Esophagus muscularis mucosa (tissue), 4 donors: ENCODE results near the gene BSPH1. TPM values are rescaled to one million over a fixed set of nuclear protein-coding genes. Genes with fewer than 3 reads are reported as not detected.

Experiments
- DNase-seq: peaks from one replicate; pipeline ENCODE4 v3.0.0-alpha.2; 2017; ENCODE audit errors: extremely low spot score
- H3K27ac ChIP-seq, 4 donors: fragments of 200-600 bp; sonication (generic); replicated peaks in 1 of 4; 1 replicate in 3 of 4; 2 replicates in 1 of 4; pipeline ENCODE4 v1.5.1; 2016 to 2019; ENCODE audit warnings: mild to moderate bottlenecking in 1 of 4
- H3K27me3 ChIP-seq, 4 donors: fragments of 200-600 bp; sonication (generic); one replicate each; pipeline versions ENCODE4 v1.5.1 to v1.6.0; 2016 to 2019
- H3K36me3 ChIP-seq, 4 donors: fragments of 200-600 bp; sonication (generic); one replicate each; pipeline ENCODE4 v1.5.1; 2016 to 2019
- H3K4me1 ChIP-seq, 4 donors: fragments of 200-600 bp; sonication (generic); one replicate each; pipeline ENCODE4 v1.5.1; 2016 to 2019
- H3K4me3 ChIP-seq, 4 donors: fragments of 200-600 bp; sonication (generic); 1 replicate in 2 of 4; 2 replicates in 2 of 4; pipeline ENCODE4 v1.5.1; 2016 to 2019; ENCODE audit warnings: mild to moderate bottlenecking in 4 of 4, moderate library complexity in 1 of 4
- H3K9me3 ChIP-seq, 4 donors: fragments of 200-600 bp; sonication (generic); 1 replicate in 3 of 4; 2 replicates in 1 of 4; pipeline ENCODE4 v1.5.1; 2016 to 2019
- CTCF ChIP-seq, 3 experiments: fragments of 200-600 bp in 2 of 3; fragments of 450-650 bp in 1 of 3; sonication (generic) in 2 of 3; IDR thresholded peaks; one replicate each; pipeline ENCODE4 v1.5.1; 2017 to 2019; ENCODE audit warnings: antibody characterized with exemption in 3 of 3, mild to moderate bottlenecking in 2 of 3, moderate library complexity in 1 of 3
- EP300 ChIP-seq: sonication (generic); formaldehyde crosslinking; IDR thresholded peaks from one replicate; pipeline ENCODE4 v1.6.1; 2017; ENCODE audit warnings: antibody characterized with exemption
- POLR2A ChIP-seq: fragments of 450-650 bp; IDR thresholded peaks from one replicate; pipeline ENCODE4 v1.6.1; 2017; ENCODE audit warnings: antibody characterized with exemption, moderate library complexity, mild to moderate bottlenecking, low read depth
- POLR2AphosphoS5 ChIP-seq, 2 donors: sonication (generic); formaldehyde crosslinking; IDR thresholded peaks; one replicate each; pipeline ENCODE4 v1.6.1; 2017; ENCODE audit warnings: antibody characterized with exemption in 2 of 2
- WGBS: methylation state at CpG from one replicate; pipeline ENCODE4 v1.1.5; 2018; 5-methylcytosine and 5-hydroxymethylcytosine counted together
- intact Hi-C: fragments of 100-400 bp; cut with DNase I; formaldehyde crosslinking; loops from one replicate; pipeline ENCODE4 v1.15.1; 2023
- total RNA-seq, 4 donors: library from RNA; depleted of rRNA; stranded (reverse); fragments of >200 nt; gene quantifications; one replicate each; pipeline versions ENCODE4 v1.1.0 to v1.2.1, GENCODE V29; 2016

The BSPH1 gene
- total RNA-seq, 4 donors from 2014 or later, result not detected

- intact Hi-C loops, result no loop called here
- TF ChIP-seq POLR2A (no peak), CTCF (IDR thresholded peaks at IDR 0.05) (no peak), POLR2AphosphoS5 (IDR thresholded peaks at IDR 0.05) (no peak), EP300 (no peak)
- peaks cover 0 to 8% (median 5%) of the 10 kb centered on the region in 4 donors for H3K9me3 ChIP-seq
- no peak overlapping the region for H3K4me3 ChIP-seq
- H3K27ac ChIP-seq, result no peak overlapping the region
- DNase-seq, result no peak
- no peaks in the 10 kb centered on the region for H3K36me3 ChIP-seq
- peaks cover 0 to 15% (median 0%) of the 10 kb centered on the region in 4 donors for H3K27me3 ChIP-seq
- WGBS, result 90% methylated on average over 11 of the region's 11 CpGs
- no peaks in the 10 kb centered on the region for H3K4me1 ChIP-seq
Observed at GRCh38 chr19:48010932-48011758, 19.2 kb upstream of the BSPH1 start.

GRCh38 chr19:48006762-48007161 lies 14.8 kb upstream of the BSPH1 start:
- no peaks in the 10 kb centered on the region for H3K4me1 ChIP-seq
- WGBS, result 82% methylated on average over 6 of the region's 6 CpGs
- H3K4me3 ChIP-seq, result no peak overlapping the region
- DNase-seq, result no peak
- intact Hi-C loops, result no loop called here
- peaks cover 0 to 8% (median 2%) of the 10 kb centered on the region in 4 donors for H3K9me3 ChIP-seq
- no peaks in the 10 kb centered on the region for H3K36me3 ChIP-seq
- no peak overlapping the region for H3K27ac ChIP-seq
- TF ChIP-seq EP300 (no peak), POLR2A (no peak), POLR2AphosphoS5 (IDR thresholded peaks at IDR 0.05) (no peak), CTCF (IDR thresholded peaks at IDR 0.05) (no peak)
- peaks cover 0 to 15% (median 0%) of the 10 kb centered on the region in 4 donors for H3K27me3 ChIP-seq

- H3K27me3 ChIP-seq, result peaks cover 0 to 15% (median 0%) of the 10 kb centered on the region in 4 donors
- intact Hi-C loops, result no loop called here
- H3K4me1 ChIP-seq, result no peaks in the 10 kb centered on the region
- no peaks in the 10 kb centered on the region for H3K36me3 ChIP-seq
- no peak overlapping the region for H3K27ac ChIP-seq
- H3K4me3 ChIP-seq, result no peak overlapping the region
- DNase-seq, result no peak
- TF ChIP-seq EP300 (no peak), POLR2AphosphoS5 (IDR thresholded peaks at IDR 0.05) (no peak), CTCF (IDR thresholded peaks at IDR 0.05) (no peak), POLR2A (no peak)
- peaks cover 0 to 10% (median 0%) of the 10 kb centered on the region in 4 donors for H3K9me3 ChIP-seq
- 65% methylated on average over 6 of the region's 6 CpGs for WGBS
Observed at GRCh38 chr19:48004236-48004635, 12.3 kb upstream of the BSPH1 start.

- no peak overlapping the region for H3K27ac ChIP-seq
- intact Hi-C loops, result no loop called here
- H3K9me3 ChIP-seq, result peaks cover 0 to 6% (median 0%) of the 10 kb centered on the region in 4 donors
- H3K4me1 ChIP-seq, result no peaks in the 10 kb centered on the region
- H3K27me3 ChIP-seq, result peaks cover 0 to 11% (median 0%) of the 10 kb centered on the region in 4 donors
- TF ChIP-seq EP300 (no peak), CTCF (IDR thresholded peaks at IDR 0.05) (no peak), POLR2AphosphoS5 (IDR thresholded peaks at IDR 0.05) (no peak), POLR2A (no peak)
- no peak overlapping the region for H3K4me3 ChIP-seq
- H3K36me3 ChIP-seq, result no peaks in the 10 kb centered on the region
- DNase-seq, result no peak
- 85% methylated on average over 6 of the region's 6 CpGs for WGBS
Observed at GRCh38 chr19:48000846-48001245, 8.9 kb upstream of the BSPH1 start.
